Breast epithelium (tissue), 4 donors: ENCODE measurements around the gene POLD1. TPM values are rescaled to one million over a fixed set of nuclear protein-coding genes. Genes with fewer than 3 reads are reported as not detected.

ENCODE experiments used
- DNase-seq, 2 donors: peaks; one replicate each; pipeline ENCODE4 v3.0.0-alpha.2; 2019; ENCODE audit warnings: low spot score in 2 of 2
- H3K27ac ChIP-seq, 2 donors: fragments of 200-600 bp; sonication (generic) in 1 of 2; one replicate each; pipeline ENCODE4 v1.5.1; 2016 to 2019; ENCODE audit warnings: mild to moderate bottlenecking in 1 of 2
- H3K27me3 ChIP-seq, 2 donors: fragments of 200-600 bp; sonication (generic) in 1 of 2; one replicate each; pipeline versions ENCODE4 v1.5.1 to v1.6.0; 2017 to 2019; ENCODE audit warnings: control low read depth in 1 of 2, mild to moderate bottlenecking in 1 of 2
- H3K36me3 ChIP-seq: fragments of 200-600 bp; one replicate; pipeline ENCODE4 v1.5.1; 2019
- H3K4me1 ChIP-seq, 2 donors: fragments of 200-600 bp; sonication (generic); one replicate each; pipeline ENCODE4 v1.5.1; 2016 to 2019; ENCODE audit warnings: control low read depth in 1 of 2
- H3K4me3 ChIP-seq, 3 donors: fragments of 200-600 bp; sonication (generic); 1 replicate in 2 of 3; 2 replicates in 1 of 3; pipeline ENCODE4 v1.5.1; 2016 to 2019; ENCODE audit warnings: mild to moderate bottlenecking in 3 of 3, moderate library complexity in 2 of 3
- H3K9me3 ChIP-seq, 2 donors: fragments of 200-600 bp; sonication (generic) in 1 of 2; one replicate each; pipeline ENCODE4 v1.5.1; 2016 to 2019; ENCODE audit warnings: control low read depth in 1 of 2
- CTCF ChIP-seq, 3 donors: fragments of 450-650 bp; IDR thresholded peaks; one replicate each; pipeline ENCODE4 v1.5.1; 2016 to 2017; ENCODE audit warnings: antibody characterized with exemption in 3 of 3, mild to moderate bottlenecking in 3 of 3, moderate library complexity in 3 of 3
- POLR2A ChIP-seq: fragments of 450-650 bp; IDR thresholded peaks from one replicate; pipeline ENCODE4 v1.6.1; 2016; ENCODE audit warnings: antibody characterized with exemption, mild to moderate bottlenecking, moderate library complexity
- POLR2AphosphoS5 ChIP-seq, 3 donors: sonication (generic); formaldehyde crosslinking; IDR thresholded peaks; one replicate each; pipeline ENCODE4 v1.6.1; 2017; ENCODE audit warnings: antibody characterized with exemption in 3 of 3
- intact Hi-C: fragments of 100-400 bp; cut with DNase I; formaldehyde crosslinking; loops from one replicate; pipeline ENCODE4 v1.15.1; 2023; ENCODE audit warnings: low total_unique reads
- total RNA-seq, 3 donors: library from RNA; depleted of rRNA; stranded (reverse); fragments of >200 nt; gene quantifications; one replicate each; pipeline ENCODE4 v1.1.0, GENCODE V29; 2016

POLD1 gene
- total RNA-seq, 3 donors from 2014 or later = 13.8 to 17.3 (median 16.0) TPM

GRCh38 chr19:50393589-50393988, 9.4 kb downstream of the POLD1 start:
- no peaks in the 10 kb centered on the region for H3K4me1 ChIP-seq
- H3K4me3 ChIP-seq = no peak overlapping the region
- H3K27me3 ChIP-seq = no peaks in the 10 kb centered on the region
- TF ChIP-seq POLR2A (no peak), POLR2AphosphoS5 (IDR thresholded peaks at IDR 0.05) (no peak), CTCF (IDR thresholded peaks at IDR 0.05) (no peak)
- no peak overlapping the region for H3K27ac ChIP-seq
- no peaks in the 10 kb centered on the region for H3K9me3 ChIP-seq
- H3K36me3 ChIP-seq = no peaks in the 10 kb centered on the region
- intact Hi-C loops = no loop called here
- no peak for DNase-seq

GRCh38 chr19:50394017-50394416, 9.9 kb downstream of the POLD1 start:
- Histone ChIP-seq H3K9me3 (no peaks in the 10 kb centered on the region), H3K27ac (no peak overlapping the region), H3K4me1 (no peaks in the 10 kb centered on the region), H3K36me3 (no peaks in the 10 kb centered on the region), H3K4me3 (no peak overlapping the region), H3K27me3 (no peaks in the 10 kb centered on the region)
- no peak for DNase-seq
- TF ChIP-seq CTCF (IDR thresholded peaks at IDR 0.05) (no peak), POLR2A (no peak), POLR2AphosphoS5 (IDR thresholded peaks at IDR 0.05) (no peak)
- intact Hi-C loops = no loop called here

- intact Hi-C loops = no loop called here
- H3K27ac ChIP-seq = no peak overlapping the region
- no peaks in the 10 kb centered on the region for H3K4me1 ChIP-seq
- no peaks in the 10 kb centered on the region for H3K27me3 ChIP-seq
- TF ChIP-seq CTCF (IDR thresholded peaks at IDR 0.05) (no peak), POLR2A (no peak), POLR2AphosphoS5 (IDR thresholded peaks at IDR 0.05) (no peak)
- DNase-seq = no peak
- H3K36me3 ChIP-seq = no peaks in the 10 kb centered on the region
- no peaks in the 10 kb centered on the region for H3K9me3 ChIP-seq
- H3K4me3 ChIP-seq = no peak overlapping the region
Measured at GRCh38 chr19:50398675-50399367, 14.7 kb downstream of the POLD1 start.

- no peak for DNase-seq
- H3K9me3 ChIP-seq = no peaks in the 10 kb centered on the region
- no peaks in the 10 kb centered on the region for H3K27me3 ChIP-seq
- H3K4me3 ChIP-seq = no peak overlapping the region
- intact Hi-C loops = no loop called here
- no peaks in the 10 kb centered on the region for H3K4me1 ChIP-seq
- TF ChIP-seq POLR2AphosphoS5 (IDR thresholded peaks at IDR 0.05) = no peak
- TF ChIP-seq CTCF (IDR thresholded peaks at IDR 0.05) = no peak
- TF ChIP-seq POLR2A = no peak
- no peak overlapping the region for H3K27ac ChIP-seq
- no peaks in the 10 kb centered on the region for H3K36me3 ChIP-seq
Measured at GRCh38 chr19:50399368-50399745, 15.2 kb downstream of the POLD1 start.

- intact Hi-C loops = no loop called here
- H3K27me3 ChIP-seq = no peaks in the 10 kb centered on the region
- H3K27ac ChIP-seq = no peak overlapping the region
- TF ChIP-seq CTCF (IDR thresholded peaks at IDR 0.05) = no peak
- no peak for TF ChIP-seq POLR2A
- TF ChIP-seq POLR2AphosphoS5 (IDR thresholded peaks at IDR 0.05) = no peak
- H3K36me3 ChIP-seq = no peaks in the 10 kb centered on the region
- DNase-seq = no peak
- H3K9me3 ChIP-seq = no peaks in the 10 kb centered on the region
- H3K4me1 ChIP-seq = no peaks in the 10 kb centered on the region
- H3K4me3 ChIP-seq = no peak overlapping the region
Measured at GRCh38 chr19:50401605-50402450, 17.7 kb downstream of the POLD1 start.
